B cell (primary cell): Measurements from ENCODE around the gene ZDHHC14.

Source experiments
- EZH2 ChIP-seq: IDR thresholded peaks from 2 replicates; pipeline ENCODE4 v1.6.1; 2012; ENCODE audit warnings: borderline replicate concordance, low read depth, mild to moderate bottlenecking, moderate library complexity, low read length; ENCODE audit not compliant: insufficient read depth, poor library complexity, severe bottlenecking
- TF ChIP-seq, protein P1 (sequence below): fragments of 200-600 bp; IDR thresholded peaks from one replicate; pipeline ENCODE4 v1.8.0; 2022; ENCODE audit warnings: antibody characterized with exemption, mild to moderate bottlenecking

DNA sequence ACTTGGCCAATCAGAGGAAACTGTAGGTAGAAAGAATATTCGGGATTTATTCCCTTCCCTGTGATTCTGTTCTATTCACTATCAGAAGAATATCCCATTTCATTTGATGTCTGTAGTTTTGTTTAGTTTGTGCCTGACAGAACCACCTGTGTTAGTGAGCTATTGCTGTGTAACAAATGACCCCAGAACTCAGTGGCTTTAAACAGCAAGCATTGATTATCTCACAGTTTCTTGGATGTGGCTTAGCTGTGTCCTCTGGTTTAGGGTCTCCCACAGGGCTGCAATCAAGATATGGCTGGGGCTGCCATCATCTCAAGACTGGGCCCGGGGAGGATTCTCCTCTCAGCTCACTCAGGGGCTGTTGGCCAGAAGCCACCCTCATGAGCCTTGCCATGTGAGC is 143.7 kb downstream of the ZDHHC14 start:
- TF ChIP-seq EZH2: no peak
- TF ChIP-seq, protein P1, sequence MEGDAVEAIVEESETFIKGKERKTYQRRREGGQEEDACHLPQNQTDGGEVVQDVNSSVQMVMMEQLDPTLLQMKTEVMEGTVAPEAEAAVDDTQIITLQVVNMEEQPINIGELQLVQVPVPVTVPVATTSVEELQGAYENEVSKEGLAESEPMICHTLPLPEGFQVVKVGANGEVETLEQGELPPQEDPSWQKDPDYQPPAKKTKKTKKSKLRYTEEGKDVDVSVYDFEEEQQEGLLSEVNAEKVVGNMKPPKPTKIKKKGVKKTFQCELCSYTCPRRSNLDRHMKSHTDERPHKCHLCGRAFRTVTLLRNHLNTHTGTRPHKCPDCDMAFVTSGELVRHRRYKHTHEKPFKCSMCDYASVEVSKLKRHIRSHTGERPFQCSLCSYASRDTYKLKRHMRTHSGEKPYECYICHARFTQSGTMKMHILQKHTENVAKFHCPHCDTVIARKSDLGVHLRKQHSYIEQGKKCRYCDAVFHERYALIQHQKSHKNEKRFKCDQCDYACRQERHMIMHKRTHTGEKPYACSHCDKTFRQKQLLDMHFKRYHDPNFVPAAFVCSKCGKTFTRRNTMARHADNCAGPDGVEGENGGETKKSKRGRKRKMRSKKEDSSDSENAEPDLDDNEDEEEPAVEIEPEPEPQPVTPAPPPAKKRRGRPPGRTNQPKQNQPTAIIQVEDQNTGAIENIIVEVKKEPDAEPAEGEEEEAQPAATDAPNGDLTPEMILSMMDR: no peak
